Left kidney (tissue), 2 donors: ENCODE results near the gene NR3C2. TPM values are rescaled to one million over a fixed set of nuclear protein-coding genes. Genes with fewer than 3 reads are reported as not detected.

Experiments
- DNase-seq: peaks from one replicate; pipeline ENCODE4 v3.0.0-alpha.2; 2013
- polyA plus RNA-seq: library from polyadenylated mRNA; unstranded; fragments of 120-200 nt; gene quantifications from one replicate; pipeline ENCODE4 v1.2.1, GENCODE V29; 2013; ENCODE audit not compliant: insufficient read length

Gene NR3C2
- polyA plus RNA-seq, 1 donor: 16.2 TPM

- DNase-seq: no peak
Observed at GRCh38 chr4:148310756-148311155, 131.5 kb downstream of the NR3C2 start.

GRCh38 chr4:148305751-148306150 is 136.5 kb downstream of the NR3C2 start:
- no peak for DNase-seq

DNA sequence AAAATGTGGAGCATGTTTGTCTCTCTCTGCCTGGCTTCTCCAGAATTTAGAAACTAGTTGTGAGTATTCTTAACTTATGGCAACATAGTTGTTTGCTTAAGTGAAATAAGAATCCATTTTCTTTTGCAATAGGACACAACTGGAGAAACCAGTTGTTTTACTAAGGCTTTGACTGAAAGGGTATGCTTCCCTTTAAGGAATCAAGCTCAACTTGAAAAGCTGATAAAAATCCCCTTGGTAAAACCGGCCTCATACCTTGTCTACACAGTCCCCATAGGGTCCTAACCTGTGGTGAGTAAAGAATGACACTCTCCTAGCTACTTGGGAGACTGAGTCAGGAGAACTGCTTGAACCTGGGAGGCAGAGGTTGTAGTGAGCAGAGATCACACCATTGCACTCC is 139.8 kb downstream of the NR3C2 start:
- no peak for DNase-seq

DNA sequence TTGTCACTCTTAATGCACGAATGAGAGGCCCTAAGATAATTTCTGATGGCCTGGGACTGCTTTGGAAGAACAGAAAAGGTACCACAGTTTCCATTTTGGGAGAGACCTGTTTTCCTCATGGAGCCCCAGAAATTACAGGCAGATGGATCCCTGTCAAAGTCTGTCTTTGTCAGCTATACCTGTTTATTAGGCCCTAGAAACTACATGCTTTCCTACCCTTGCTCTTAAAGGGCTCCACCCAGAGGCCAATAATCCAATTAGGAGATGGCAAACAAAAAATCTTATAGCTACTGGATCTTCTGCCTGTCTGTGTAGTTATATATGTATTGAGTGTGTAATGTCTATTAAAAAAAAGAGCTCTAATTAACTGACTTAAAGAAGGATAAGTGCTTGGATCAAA is 141.3 kb downstream of the NR3C2 start:
- no peak for DNase-seq

- no peak for DNase-seq
Observed at GRCh38 chr4:148299337-148299736, 142.9 kb downstream of the NR3C2 start.

GRCh38 chr4:148296498-148296897 is 145.7 kb downstream of the NR3C2 start:
- no peak for DNase-seq

DNA sequence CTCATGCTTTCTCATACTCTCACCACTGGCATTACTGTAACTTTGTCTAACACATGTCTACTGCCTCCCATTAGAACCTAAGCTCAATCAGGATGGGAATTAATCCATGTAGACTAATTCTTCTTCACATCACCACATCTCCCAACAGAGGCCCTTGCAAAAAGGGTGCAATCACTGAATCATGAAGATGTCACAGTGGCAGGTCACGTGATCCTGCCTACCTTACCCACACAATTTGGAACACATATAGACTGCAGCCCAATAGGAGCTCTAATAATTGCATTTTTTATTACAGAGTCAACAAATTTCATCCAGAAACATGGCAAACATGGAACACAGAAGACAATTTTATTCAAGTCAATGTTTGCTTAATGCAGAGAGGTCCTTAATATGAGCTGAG is 146.6 kb downstream of the NR3C2 start:
- no peak for DNase-seq

DNA sequence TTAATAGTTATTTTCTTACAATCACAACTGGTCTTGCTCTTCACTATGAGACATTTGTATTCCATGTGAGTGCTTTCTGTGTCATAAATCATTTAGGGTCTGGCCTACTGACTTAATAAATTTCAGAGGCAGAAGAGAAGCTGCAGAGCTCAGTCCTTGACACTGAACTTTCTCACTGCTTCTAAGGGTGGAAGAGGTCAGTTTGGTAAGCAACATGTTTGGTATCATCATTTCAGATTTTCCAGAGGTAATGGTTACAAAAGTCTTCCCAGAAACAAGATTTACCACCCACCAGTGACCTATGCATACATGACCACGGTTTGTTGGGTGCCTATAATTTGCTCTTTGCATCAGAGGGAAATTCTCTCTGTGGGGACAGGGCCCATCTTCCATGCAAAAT is 148.6 kb downstream of the NR3C2 start:
- DNase-seq: no peak

- no peak for DNase-seq
Observed at GRCh38 chr4:148292686-148293085, 149.5 kb downstream of the NR3C2 start.

- no peak for DNase-seq
Observed at GRCh38 chr4:148289740-148290139, 152.5 kb downstream of the NR3C2 start.

DNA sequence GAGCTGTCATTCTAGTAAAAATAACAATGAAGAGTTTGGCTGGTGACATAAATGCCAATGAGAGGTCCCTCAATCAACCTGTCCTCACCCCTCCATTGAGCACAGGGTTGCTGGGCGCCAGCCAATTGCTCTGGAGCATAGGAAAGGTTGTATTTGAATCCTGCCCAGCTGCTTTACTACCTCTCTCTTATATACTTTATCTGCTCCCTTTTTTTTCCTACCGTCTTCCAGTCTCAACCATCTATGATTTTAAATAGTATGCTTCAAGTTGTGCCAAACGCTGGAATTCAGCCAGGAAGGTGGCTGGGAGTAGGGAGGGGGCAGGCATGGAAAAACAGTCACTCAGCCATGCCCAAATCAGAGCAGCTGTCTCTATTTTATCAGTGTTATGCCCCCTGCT is 153.8 kb downstream of the NR3C2 start:
- no peak for DNase-seq

- DNase-seq: no peak
Observed at GRCh38 chr4:148287111-148287510, 155.1 kb downstream of the NR3C2 start.

- DNase-seq: no peak
Observed at GRCh38 chr4:148286012-148286411, 156.2 kb downstream of the NR3C2 start.

GRCh38 chr4:148283665-148284064 is 158.5 kb downstream of the NR3C2 start:
- DNase-seq: no peak

GRCh38 chr4:148278310-148278709 is 163.9 kb downstream of the NR3C2 start:
- DNase-seq: no peak

DNA sequence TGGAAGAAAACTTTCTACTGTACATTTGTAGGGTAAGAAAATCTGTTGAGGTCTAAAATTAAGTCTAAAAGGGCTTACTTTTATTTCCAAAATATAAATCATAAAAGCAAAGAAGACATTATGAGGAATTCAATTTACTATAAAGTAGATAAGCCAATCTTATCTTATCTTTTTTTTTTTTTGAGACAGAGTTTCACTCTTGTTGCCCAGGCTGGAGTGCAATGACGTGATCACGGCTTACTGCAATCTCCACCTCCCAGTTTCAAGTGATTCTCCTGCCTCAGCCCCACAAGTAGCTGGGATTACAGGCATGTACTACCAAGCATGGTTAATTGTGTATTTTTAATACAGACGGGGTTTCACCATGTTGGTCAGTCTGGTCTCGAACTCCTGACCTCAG is 166.9 kb downstream of the NR3C2 start:
- no peak for DNase-seq

- DNase-seq: no peak
Observed at GRCh38 chr4:148273501-148273986, 168.7 kb downstream of the NR3C2 start.

DNA sequence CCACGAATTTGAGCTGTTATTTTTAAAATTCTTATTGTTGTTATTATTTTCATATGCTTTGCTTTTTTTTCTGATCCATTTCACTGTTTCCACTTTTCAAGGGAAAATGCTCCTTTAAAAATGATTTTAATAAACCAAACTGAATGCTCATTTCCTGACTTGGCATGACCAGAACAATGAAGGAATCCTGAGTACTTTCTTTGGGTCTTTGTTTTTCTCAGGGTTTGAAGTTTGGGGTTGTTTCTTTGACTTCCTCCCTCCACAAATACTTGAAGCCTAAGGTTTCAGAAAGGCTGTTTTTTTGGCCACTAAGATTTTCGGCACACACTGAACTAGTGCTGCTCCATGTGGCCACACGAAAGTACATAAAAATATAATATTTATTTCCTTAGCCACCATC is 171.0 kb downstream of the NR3C2 start:
- no peak for DNase-seq

- no peak for DNase-seq
Observed at GRCh38 chr4:148270630-148271029, 171.6 kb downstream of the NR3C2 start.

GRCh38 chr4:148268835-148269234 is 173.4 kb downstream of the NR3C2 start:
- no peak for DNase-seq

- no peak for DNase-seq
Observed at GRCh38 chr4:148266921-148267320, 175.3 kb downstream of the NR3C2 start.

DNA sequence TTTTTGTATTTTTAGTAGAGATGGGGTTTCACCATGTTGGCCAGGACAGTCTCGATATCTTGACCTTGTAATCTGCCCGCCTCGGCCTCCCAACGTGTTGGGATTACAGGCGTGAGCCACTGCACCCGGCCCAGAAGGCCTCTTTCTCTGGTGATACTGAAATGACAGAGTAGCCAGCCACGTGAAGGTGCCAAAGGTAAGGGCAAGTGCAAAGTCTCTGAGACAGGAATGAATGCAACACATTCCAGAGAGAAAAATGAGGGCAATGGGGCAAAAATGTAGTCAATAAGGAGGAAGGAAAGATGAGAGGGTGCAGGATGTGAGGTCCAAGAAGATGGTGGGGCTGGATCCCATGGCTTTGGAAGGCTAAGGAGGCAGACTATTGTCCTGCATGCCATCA is 176.0 kb downstream of the NR3C2 start:
- DNase-seq: no peak

DNA sequence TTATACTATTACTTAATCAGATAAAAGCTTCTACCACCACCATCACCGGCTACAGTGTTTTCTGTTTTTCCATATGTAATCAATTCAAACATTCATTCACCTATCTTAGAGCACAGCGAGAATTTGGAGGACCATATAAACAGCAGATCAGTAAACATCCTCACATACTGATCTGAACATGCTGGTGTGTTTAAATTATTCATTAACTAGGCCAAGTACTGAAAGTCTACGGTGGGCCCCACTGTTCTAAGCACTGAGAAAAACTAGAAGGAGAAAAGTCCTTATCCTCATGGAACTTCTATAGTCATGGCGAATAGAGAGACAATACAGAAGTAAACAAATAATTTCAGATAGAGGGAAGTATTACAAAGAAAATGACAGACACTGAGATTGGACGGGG is 176.6 kb downstream of the NR3C2 start:
- DNase-seq: no peak

DNA sequence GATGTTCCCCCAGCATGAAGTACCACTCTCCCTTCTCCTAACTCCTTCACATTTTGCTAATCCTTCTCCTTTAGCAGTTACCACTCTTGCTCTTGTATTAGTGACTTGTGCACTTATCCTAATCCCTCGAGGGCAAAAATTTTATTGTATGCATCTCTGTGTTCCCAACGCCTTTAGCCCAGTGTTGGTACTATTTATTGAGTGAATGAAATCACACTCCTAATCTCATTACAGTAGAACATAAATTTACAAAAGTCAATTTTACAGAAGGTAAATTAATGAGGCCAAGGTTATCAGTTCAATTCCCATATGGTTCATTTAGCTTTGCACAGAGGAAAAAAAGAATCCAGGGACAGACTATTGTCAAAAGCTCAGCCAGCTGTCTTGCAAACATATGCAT is 178.4 kb downstream of the NR3C2 start:
- DNase-seq: no peak

GRCh38 chr4:148263127-148263526 is 179.1 kb downstream of the NR3C2 start:
- no peak for DNase-seq
